H9 (cell line): ENCODE results near the gene LIPC. TPM values are rescaled to one million over a fixed set of nuclear protein-coding genes. Genes with fewer than 3 reads are reported as not detected.

ENCODE experiments used
- DNase-seq: peaks from one replicate; pipeline ENCODE4 v3.0.0-alpha.2; 2017
- H2AFZ ChIP-seq: one replicate; pipeline ENCODE4 v1.6.1; 2013; ENCODE audit warnings: mild to moderate bottlenecking, low read length, control low read depth, moderate library complexity
- H2AK5ac ChIP-seq: 2 replicates; pipeline ENCODE4 v1.6.1; 2013; ENCODE audit warnings: low read length, control low read depth, mixed read lengths; ENCODE audit not compliant: insufficient read length
- H2BK120ac ChIP-seq: one replicate; pipeline ENCODE4 v1.6.1; 2013; ENCODE audit warnings: low read depth, mild to moderate bottlenecking, low read length, control low read depth, inconsistent platforms; ENCODE audit not compliant: poor library complexity, severe bottlenecking
- H2BK12ac ChIP-seq: 2 replicates; pipeline ENCODE4 v1.6.1; 2013; ENCODE audit warnings: low read length, control low read depth, mixed read lengths, low read depth; ENCODE audit not compliant: insufficient read length
- H2BK15ac ChIP-seq: 2 replicates; pipeline ENCODE4 v1.6.1; 2013; ENCODE audit warnings: low read depth, low read length, control low read depth
- H2BK20ac ChIP-seq: one replicate; pipeline ENCODE4 v1.6.1; 2013; ENCODE audit warnings: low read depth, mild to moderate bottlenecking, low read length, control low read depth, inconsistent platforms; ENCODE audit not compliant: poor library complexity, severe bottlenecking
- H2BK5ac ChIP-seq: 2 replicates; pipeline ENCODE4 v1.6.1; 2013; ENCODE audit warnings: low read length, control low read depth, mixed read lengths; ENCODE audit not compliant: insufficient read length
- H3K14ac ChIP-seq: 2 replicates; pipeline ENCODE4 v1.6.1; 2013; ENCODE audit warnings: low read length, control low read depth; ENCODE audit not compliant: insufficient read depth
- H3K18ac ChIP-seq: 2 replicates; pipeline ENCODE4 v1.6.1; 2013; ENCODE audit warnings: low read depth, mild to moderate bottlenecking, mixed read lengths, low read length, control low read depth; ENCODE audit not compliant: insufficient read length
- H3K23ac ChIP-seq: 2 replicates; pipeline ENCODE4 v1.6.1; 2013; ENCODE audit warnings: low read length, control low read depth, mixed read lengths, low read depth; ENCODE audit not compliant: insufficient read length
- H3K23me2 ChIP-seq: 2 replicates; pipeline ENCODE4 v1.6.1; 2013; ENCODE audit warnings: low read depth, mild to moderate bottlenecking, mixed read lengths, low read length, control low read depth; ENCODE audit not compliant: insufficient read length, poor library complexity, severe bottlenecking
- H3K27ac ChIP-seq: 2 replicates; pipeline ENCODE4 v1.5.1; 2013; ENCODE audit warnings: low read length, control low read depth, mixed read lengths, low read depth; ENCODE audit not compliant: insufficient read length
- H3K27me3 ChIP-seq: 2 replicates; pipeline ENCODE4 v1.6.1; 2013; ENCODE audit warnings: low read length, control low read depth, inconsistent platforms; ENCODE audit not compliant: insufficient read depth
- H3K4ac ChIP-seq: 2 replicates; pipeline ENCODE4 v1.6.1; 2013; ENCODE audit warnings: low read depth, mild to moderate bottlenecking, control low read depth, inconsistent platforms, low read length, moderate library complexity
- H3K4me1 ChIP-seq: 2 replicates; pipeline ENCODE4 v1.6.1; 2013; ENCODE audit warnings: low read length, control low read depth, inconsistent platforms; ENCODE audit not compliant: insufficient read depth
- H3K4me2 ChIP-seq: 2 replicates; pipeline ENCODE4 v1.6.1; 2013; ENCODE audit warnings: low read length, control low read depth, mixed read lengths; ENCODE audit not compliant: insufficient read length, insufficient read depth
- H3K56ac ChIP-seq: 2 replicates; pipeline ENCODE4 v1.6.1; 2013; ENCODE audit warnings: low read depth, mild to moderate bottlenecking, mixed read lengths, low read length, control low read depth; ENCODE audit not compliant: insufficient read length
- H3K79me1 ChIP-seq: 2 replicates; pipeline ENCODE4 v1.6.1; 2013; ENCODE audit warnings: low read depth, mild to moderate bottlenecking, moderate library complexity, low read length, control low read depth, inconsistent platforms; ENCODE audit not compliant: insufficient read depth, poor library complexity, severe bottlenecking
- H3K79me2 ChIP-seq: 2 replicates; pipeline ENCODE4 v1.6.1; 2013; ENCODE audit warnings: low read length, control low read depth, inconsistent platforms; ENCODE audit not compliant: insufficient read depth
- H3K9ac ChIP-seq: 2 replicates; pipeline ENCODE4 v1.6.1; 2013; ENCODE audit warnings: low read length, control low read depth, mixed read lengths; ENCODE audit not compliant: insufficient read length; ENCODE audit errors: extremely low read depth
- H3K9me3 ChIP-seq: one replicate; pipeline ENCODE4 v1.6.1; 2013; ENCODE audit warnings: low read depth, low read length, inconsistent platforms; ENCODE audit not compliant: control insufficient read depth
- H3T11ph ChIP-seq: one replicate; pipeline ENCODE4 v1.6.1; 2013; ENCODE audit warnings: mild to moderate bottlenecking, low read length, control low read depth, inconsistent platforms
- H4K20me1 ChIP-seq: one replicate; pipeline ENCODE4 v1.6.1; 2013; ENCODE audit not compliant: control insufficient read depth, insufficient read length, insufficient read depth
- H4K5ac ChIP-seq: 2 replicates; pipeline ENCODE4 v1.6.1; 2013; ENCODE audit warnings: low read depth, mild to moderate bottlenecking, mixed read lengths, low read length, control low read depth; ENCODE audit not compliant: insufficient read length
- H4K8ac ChIP-seq: replicated peaks from 2 replicates; pipeline ENCODE4 v1.6.1; 2013; ENCODE audit warnings: low read length, control low read depth, mixed read lengths, low read depth; ENCODE audit not compliant: insufficient read length
- H4K91ac ChIP-seq: 2 replicates; pipeline ENCODE4 v1.6.1; 2013; ENCODE audit warnings: low read depth, mild to moderate bottlenecking, moderate library complexity, mixed read lengths, low read length, control low read depth; ENCODE audit not compliant: insufficient read length
- H3K27ac Mint-ChIP-seq, 3 experiments: 2 replicates in 2 of 3; 3 replicates in 1 of 3; pipeline ENCODE4 v1.8.0; 2020 to 2021; ENCODE audit warnings: mixed read lengths in 3 of 3, mild to moderate bottlenecking in 1 of 3, moderate library complexity in 1 of 3
- H3K27me3 Mint-ChIP-seq: 2 replicates; pipeline ENCODE4 v1.8.0; 2021; ENCODE audit warnings: low read depth, mild to moderate bottlenecking, moderate library complexity, mixed read lengths
- H3K36me3 Mint-ChIP-seq, 3 experiments: 2 replicates in 2 of 3; 3 replicates in 1 of 3; pipeline ENCODE4 v1.8.0; 2020 to 2021; ENCODE audit warnings: low read depth in 3 of 3, mixed read lengths in 3 of 3; ENCODE audit not compliant: insufficient read depth in 1 of 3
- H3K4me1 Mint-ChIP-seq, 2 experiments: 2 replicates each; pipeline ENCODE4 v1.8.0; 2020; ENCODE audit warnings: mixed read lengths in 2 of 2
- H3K4me3 Mint-ChIP-seq, 2 experiments: 2 replicates in 1 of 2; 3 replicates in 1 of 2; pipeline ENCODE4 v1.8.0; 2020 to 2021; ENCODE audit warnings: mild to moderate bottlenecking in 2 of 2, mixed read lengths in 2 of 2, moderate library complexity in 1 of 2
- H3K9me3 Mint-ChIP-seq, 2 experiments: 2 replicates in 1 of 2; 3 replicates in 1 of 2; pipeline ENCODE4 v1.8.0; 2020; ENCODE audit warnings: mild to moderate bottlenecking in 2 of 2, mixed read lengths in 2 of 2, moderate library complexity in 1 of 2
- CTCF ChIP-seq: fragments of 200-600 bp; sonication (generic); conservative IDR thresholded peaks from 3 replicates; pipeline ENCODE4 v1.8.0; 2021; ENCODE audit warnings: antibody characterized with exemption, mild to moderate bottlenecking
- WGBS: extraction: QIAGEN DNeasy Blood & Tissue Kit; methylation state at CpG from one replicate; pipeline ENCODE4 v1.1.7; 2013; ENCODE audit warnings: missing lambda C conversion rate, low lambda C conversion rate, mixed read lengths; ENCODE audit not compliant: insufficient read length; ENCODE audit errors: extremely low coverage; 5-methylcytosine and 5-hydroxymethylcytosine counted together
- total RNA-seq: library from RNA; stranded (reverse); gene quantifications from 2 replicates; pipeline ENCODE4 v1.2.1, GENCODE V29; 2021

The LIPC gene
- total RNA-seq, 1 experiment from 2014 or later, result not detected

GRCh38 chr15:58572521-58572920 is 140.7 kb downstream of the LIPC start:
- Histone ChIP-seq H3T11ph (no peak overlapping the region), H3K56ac (no peak overlapping the region), H3K27me3 (no peaks in the 10 kb centered on the region), H4K91ac (no peak overlapping the region), H3K23ac (no peak overlapping the region), H2BK12ac (no peak overlapping the region), H2AFZ (no peak overlapping the region), H4K8ac (no peak overlapping the region), H2BK5ac (no peak overlapping the region), H2BK15ac (no peak overlapping the region), H3K4ac (no peak overlapping the region), H3K9ac (no peak overlapping the region), H4K5ac (no peak overlapping the region), H4K20me1 (no peaks in the 10 kb centered on the region), H2BK20ac (no peak overlapping the region), H3K4me2 (no peak overlapping the region), H3K79me2 (no peaks in the 10 kb centered on the region), H3K79me1 (no peaks in the 10 kb centered on the region), H2BK120ac (no peak overlapping the region), H3K23me2 (no peaks in the 10 kb centered on the region), H3K4me1 (no peaks in the 10 kb centered on the region), H3K18ac (no peak overlapping the region), H3K14ac (no peak overlapping the region), H2AK5ac (no peak overlapping the region), H3K27ac (no peak overlapping the region), H3K9me3 (no peaks in the 10 kb centered on the region)
- Mint-ChIP-seq H3K27ac (no peak overlapping the region; a peak in 2 of 7 replicates), H3K9me3 (no peaks in the 10 kb centered on the region; a peak in 1 of 5 replicates), H3K27me3 (no peaks in the 10 kb centered on the region), H3K4me3 (no peak overlapping the region), H3K36me3 (no peaks in the 10 kb centered on the region; a peak in 1 of 7 replicates), H3K4me1 (no peaks in the 10 kb centered on the region; a peak in 1 of 4 replicates)
- no CpG with 5 or more reads among the region's 4 CpGs for WGBS
- no peak for DNase-seq
- no peak for TF ChIP-seq CTCF
